IPS-20b (cell line): ENCODE results near the gene CST9.
"Not testable (repeated sequence)": the region's sequence is repeated elsewhere in the genome, so short reads cannot be mapped to it uniquely, and the experiment has no call there.

Experiments used
- H3K27ac ChIP-seq: one replicate; pipeline ENCODE4 v1.5.1; 2013; ENCODE audit warnings: low read length
- H3K27me3 ChIP-seq: 2 replicates; pipeline ENCODE4 v1.6.1; 2013; ENCODE audit warnings: mild to moderate bottlenecking, low read length, inconsistent platforms; ENCODE audit not compliant: insufficient read depth
- H3K36me3 ChIP-seq: 2 replicates; pipeline ENCODE4 v1.6.1; 2013; ENCODE audit warnings: low read depth, mild to moderate bottlenecking, inconsistent platforms, low read length, moderate library complexity; ENCODE audit not compliant: insufficient read depth
- H3K4me1 ChIP-seq: 2 replicates; pipeline ENCODE4 v1.6.1; 2013; ENCODE audit warnings: mild to moderate bottlenecking, control low read depth, inconsistent platforms, low read length, moderate library complexity; ENCODE audit not compliant: insufficient read depth
- H3K4me3 ChIP-seq: 2 replicates; pipeline ENCODE4 v1.5.1; 2013; ENCODE audit warnings: mild to moderate bottlenecking, low read length, inconsistent platforms
- H3K9ac ChIP-seq: 2 replicates; pipeline ENCODE4 v1.6.1; 2013; ENCODE audit warnings: low read depth, mild to moderate bottlenecking, inconsistent platforms, low read length, moderate library complexity
- H3K9me3 ChIP-seq: 2 replicates; pipeline ENCODE4 v1.6.1; 2013; ENCODE audit warnings: mild to moderate bottlenecking, low read depth, low read length, inconsistent platforms; ENCODE audit not compliant: insufficient read depth

CST9 gene

GRCh38 chr20:23581833-23582232, 23.9 kb downstream of the CST9 start:
- not testable (repeated sequence) for H3K27ac ChIP-seq, H3K27me3 ChIP-seq, H3K9ac ChIP-seq, H3K4me3 ChIP-seq, H3K4me1 ChIP-seq, H3K36me3 ChIP-seq, H3K9me3 ChIP-seq

DNA sequence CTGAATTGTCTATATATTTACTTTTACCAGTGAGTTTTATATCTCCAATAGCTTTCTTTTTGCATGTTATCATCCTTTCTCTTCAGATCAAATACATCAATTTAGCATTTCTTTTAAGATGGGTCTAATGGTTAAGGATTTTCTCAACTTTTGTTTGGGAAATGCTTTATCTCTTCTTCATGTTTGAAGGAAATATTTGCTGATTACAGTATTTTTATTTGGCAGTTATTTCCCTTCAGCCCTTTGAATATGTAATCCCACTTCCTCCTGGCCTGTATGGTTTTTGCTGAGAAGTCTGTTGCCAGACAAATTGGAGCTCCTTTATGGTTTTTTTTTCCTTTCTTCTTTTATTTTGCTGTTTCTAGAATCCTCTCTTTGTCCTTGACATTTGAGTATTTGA, 30.7 kb downstream of the CST9 start:
- Histone ChIP-seq H3K9ac (no peak overlapping the region), H3K4me1 (no peaks in the 10 kb centered on the region), H3K4me3 (no peak overlapping the region), H3K36me3 (no peaks in the 10 kb centered on the region), H3K27ac (no peak overlapping the region), H3K27me3 (no peaks in the 10 kb centered on the region), H3K9me3 (no peaks in the 10 kb centered on the region)

DNA sequence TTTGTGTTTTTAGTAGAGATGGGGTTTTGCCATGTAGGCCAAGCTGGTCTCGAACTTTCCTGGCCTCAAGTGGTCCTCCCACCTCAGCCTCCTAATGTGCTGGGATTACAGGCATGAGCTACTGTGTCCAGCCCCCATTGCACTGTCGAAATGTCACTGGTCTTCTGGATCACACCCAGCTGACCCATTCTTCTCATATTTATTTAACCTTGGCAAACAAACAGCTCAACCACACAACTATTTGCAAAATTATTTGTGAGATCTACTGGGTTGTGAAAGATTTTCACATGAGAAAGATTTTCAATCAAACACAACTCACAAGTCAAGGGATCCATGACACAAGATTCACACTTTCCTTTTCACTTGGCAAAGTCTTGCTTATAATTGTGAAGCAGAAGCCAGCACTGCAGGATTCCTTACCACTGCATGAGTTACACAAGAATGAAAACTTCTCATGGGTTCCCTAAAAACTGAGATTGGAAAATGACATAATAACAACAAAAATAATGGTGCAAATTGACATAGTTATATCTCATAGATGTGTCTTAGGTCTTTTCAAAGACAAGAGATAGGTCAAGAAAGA, 35.4 kb downstream of the CST9 start:
- Histone ChIP-seq H3K4me1 (no peaks in the 10 kb centered on the region), H3K27me3 (no peaks in the 10 kb centered on the region), H3K9me3 (no peaks in the 10 kb centered on the region), H3K9ac (no peak overlapping the region), H3K4me3 (no peak overlapping the region), H3K27ac (no peak overlapping the region), H3K36me3 (no peaks in the 10 kb centered on the region)

- Histone ChIP-seq H3K9ac (no peak overlapping the region), H3K4me3 (no peak overlapping the region), H3K9me3 (no peaks in the 10 kb centered on the region), H3K4me1 (no peaks in the 10 kb centered on the region), H3K36me3 (no peaks in the 10 kb centered on the region), H3K27ac (no peak overlapping the region), H3K27me3 (no peaks in the 10 kb centered on the region)
These were observed 36.1 kb downstream of the CST9 start for GRCh38 chr20:23569570-23569969.

DNA sequence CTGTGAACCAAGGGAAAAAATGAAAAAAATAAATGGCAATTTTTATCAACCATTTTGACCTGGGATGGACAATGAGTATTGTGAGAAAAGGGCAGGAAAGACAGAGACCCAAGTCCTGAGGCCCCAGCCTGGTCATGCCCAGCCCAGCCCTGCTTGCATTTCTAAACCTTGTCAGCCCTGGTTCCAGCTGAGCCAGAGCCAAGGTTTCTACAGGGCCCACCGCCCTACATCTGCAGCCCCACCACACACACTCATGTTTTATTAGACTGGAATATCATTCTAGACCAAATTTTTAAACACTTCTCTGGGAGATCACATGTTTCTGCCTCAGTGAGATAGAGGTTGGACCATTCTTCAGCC, 36.8 kb downstream of the CST9 start:
- H3K4me3 ChIP-seq = no peak overlapping the region
- H3K9ac ChIP-seq = no peak overlapping the region
- H3K27ac ChIP-seq = no peak overlapping the region
- no peaks in the 10 kb centered on the region for H3K36me3 ChIP-seq
- no peaks in the 10 kb centered on the region for H3K4me1 ChIP-seq
- no peaks in the 10 kb centered on the region for H3K27me3 ChIP-seq
- H3K9me3 ChIP-seq = no peaks in the 10 kb centered on the region

GRCh38 chr20:23568320-23568970, 37.3 kb downstream of the CST9 start, which contains the start of gene CST9L:
CST9L (minus strand) TSS chr20:23568484; CDS start chr20:23568450, 34 bp downstream.
- Histone ChIP-seq H3K9me3 (no peaks in the 10 kb centered on the region), H3K27me3 (no peaks in the 10 kb centered on the region), H3K27ac (no peak within 1 kb of the TSS), H3K9ac (no peak within 1 kb of the TSS), H3K4me1 (no peaks in the 10 kb centered on the region), H3K36me3 (no peaks in the 10 kb centered on the region), H3K4me3 (no peak within 1 kb of the TSS)

GRCh38 chr20:23566199-23566932, 39.4 kb downstream of the CST9 start:
- H3K4me1 ChIP-seq = no peaks in the 10 kb centered on the region
- no peak overlapping the region for H3K27ac ChIP-seq
- H3K27me3 ChIP-seq = no peaks in the 10 kb centered on the region
- H3K9me3 ChIP-seq = peaks cover 12% of the 10 kb centered on the region
- H3K9ac ChIP-seq = no peak overlapping the region
- H3K4me3 ChIP-seq = no peak overlapping the region
- H3K36me3 ChIP-seq = no peaks in the 10 kb centered on the region

DNA sequence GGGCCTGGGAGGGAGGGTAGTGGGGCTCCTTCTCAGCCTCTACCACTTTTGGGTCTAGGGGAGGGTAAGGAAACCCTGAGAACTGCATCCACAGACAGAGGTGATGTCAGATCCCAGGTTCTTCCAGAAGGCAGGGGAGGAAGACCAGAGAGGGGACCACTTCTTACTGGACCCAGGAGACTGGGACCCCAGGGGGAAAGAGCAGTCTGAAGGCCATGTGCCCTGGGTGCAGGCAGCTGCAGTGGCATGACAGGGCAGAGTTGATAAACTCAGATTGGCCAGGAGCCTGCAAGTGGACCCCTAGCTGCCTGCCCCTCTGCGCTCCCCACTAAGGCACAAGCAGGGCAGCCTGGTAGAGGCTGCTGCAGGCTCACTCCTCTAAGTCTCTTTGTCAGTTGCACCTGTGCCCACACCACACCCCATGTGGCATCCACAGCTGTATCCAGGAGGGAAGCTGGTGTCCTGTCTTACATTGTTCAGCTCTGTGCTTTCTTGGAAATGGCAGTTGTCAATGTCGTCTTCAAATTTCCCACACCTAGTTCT, 40.1 kb downstream of the CST9 start:
- Histone ChIP-seq H3K27ac (no peak overlapping the region), H3K4me1 (no peaks in the 10 kb centered on the region), H3K27me3 (no peaks in the 10 kb centered on the region), H3K4me3 (no peak overlapping the region), H3K9me3 (peaks cover 15% of the 10 kb centered on the region), H3K36me3 (no peaks in the 10 kb centered on the region), H3K9ac (no peak overlapping the region)

DNA sequence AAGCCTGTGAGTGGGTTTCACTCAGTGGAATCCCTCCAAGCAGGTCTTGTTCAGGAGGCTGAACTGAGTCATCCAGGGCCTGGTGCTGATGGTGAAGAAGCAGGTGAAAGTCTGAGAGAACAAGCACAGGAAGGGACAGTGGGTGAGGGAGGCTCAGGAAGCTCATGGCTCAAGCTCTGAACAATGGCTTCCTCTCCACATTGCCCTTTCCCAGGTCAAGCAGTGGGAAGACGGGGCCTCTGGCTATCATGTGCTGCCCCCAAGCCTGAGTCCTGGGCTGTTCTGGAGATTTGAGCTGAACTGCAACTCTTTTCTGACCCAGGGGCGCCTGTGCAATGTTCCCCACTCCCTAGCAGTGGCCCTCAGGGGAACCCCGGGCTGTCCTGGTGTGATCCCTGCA, 40.8 kb downstream of the CST9 start:
- Histone ChIP-seq H3K4me1 (no peaks in the 10 kb centered on the region), H3K4me3 (no peak overlapping the region), H3K36me3 (no peaks in the 10 kb centered on the region), H3K9me3 (peaks cover 15% of the 10 kb centered on the region), H3K27ac (no peak overlapping the region), H3K9ac (no peak overlapping the region), H3K27me3 (no peaks in the 10 kb centered on the region)

DNA sequence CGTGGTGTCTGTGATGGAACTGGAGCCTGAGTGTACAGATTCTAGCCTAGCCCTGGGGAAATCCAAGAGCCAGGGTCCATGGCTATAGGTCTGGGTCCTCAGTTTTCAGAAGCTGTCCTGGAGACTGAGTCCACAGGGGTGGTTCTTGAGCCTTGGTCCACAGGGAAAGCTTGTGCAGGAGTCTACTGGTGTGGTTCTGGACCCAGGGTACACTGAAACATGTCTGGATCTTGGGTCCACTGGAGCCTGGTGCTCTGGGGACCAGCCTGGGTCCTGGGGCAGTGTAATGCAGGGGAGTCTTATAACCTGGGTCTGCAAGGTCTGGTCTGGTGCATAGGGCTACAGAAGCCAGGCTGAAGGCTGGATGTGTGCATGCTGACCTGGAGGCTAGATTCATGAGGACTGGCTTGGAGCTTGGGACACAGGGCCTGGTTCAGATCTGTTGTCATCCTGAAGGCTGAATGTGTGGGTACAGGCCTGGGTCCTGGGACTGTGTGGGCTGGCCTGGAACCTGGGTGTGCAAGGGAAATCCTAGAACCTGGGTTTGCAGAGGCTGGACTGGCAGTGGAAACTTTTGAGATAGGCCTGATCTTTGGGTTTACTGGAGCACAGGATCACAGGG, 42.9 kb downstream of the CST9 start:
- no peak overlapping the region for H3K9ac ChIP-seq
- peaks cover 21% of the 10 kb centered on the region for H3K9me3 ChIP-seq
- no peaks in the 10 kb centered on the region for H3K4me1 ChIP-seq
- H3K36me3 ChIP-seq = no peaks in the 10 kb centered on the region
- no peaks in the 10 kb centered on the region for H3K27me3 ChIP-seq
- no peak overlapping the region for H3K27ac ChIP-seq
- no peak overlapping the region for H3K4me3 ChIP-seq

- no peaks in the 10 kb centered on the region for H3K4me1 ChIP-seq
- no peak overlapping the region for H3K27ac ChIP-seq
- H3K9me3 ChIP-seq = peaks cover 4% of the 10 kb centered on the region
- H3K27me3 ChIP-seq = no peaks in the 10 kb centered on the region
- H3K4me3 ChIP-seq = no peak overlapping the region
- no peak overlapping the region for H3K9ac ChIP-seq
- H3K36me3 ChIP-seq = no peaks in the 10 kb centered on the region
These were observed 51.3 kb downstream of the CST9 start for GRCh38 chr20:23554401-23554800.
